GM18867 (cell line): ENCODE measurements around the gene KCNQ1.

Experiments used
- ATAC-seq: cut with Tn5 transposase; IDR thresholded peaks from one replicate; pipeline ENCODE4 v1.9.1; 2021; ENCODE audit warnings: mild to moderate bottlenecking, moderate library complexity; ENCODE audit not compliant: unreplicated experiment

Gene KCNQ1

DNA sequence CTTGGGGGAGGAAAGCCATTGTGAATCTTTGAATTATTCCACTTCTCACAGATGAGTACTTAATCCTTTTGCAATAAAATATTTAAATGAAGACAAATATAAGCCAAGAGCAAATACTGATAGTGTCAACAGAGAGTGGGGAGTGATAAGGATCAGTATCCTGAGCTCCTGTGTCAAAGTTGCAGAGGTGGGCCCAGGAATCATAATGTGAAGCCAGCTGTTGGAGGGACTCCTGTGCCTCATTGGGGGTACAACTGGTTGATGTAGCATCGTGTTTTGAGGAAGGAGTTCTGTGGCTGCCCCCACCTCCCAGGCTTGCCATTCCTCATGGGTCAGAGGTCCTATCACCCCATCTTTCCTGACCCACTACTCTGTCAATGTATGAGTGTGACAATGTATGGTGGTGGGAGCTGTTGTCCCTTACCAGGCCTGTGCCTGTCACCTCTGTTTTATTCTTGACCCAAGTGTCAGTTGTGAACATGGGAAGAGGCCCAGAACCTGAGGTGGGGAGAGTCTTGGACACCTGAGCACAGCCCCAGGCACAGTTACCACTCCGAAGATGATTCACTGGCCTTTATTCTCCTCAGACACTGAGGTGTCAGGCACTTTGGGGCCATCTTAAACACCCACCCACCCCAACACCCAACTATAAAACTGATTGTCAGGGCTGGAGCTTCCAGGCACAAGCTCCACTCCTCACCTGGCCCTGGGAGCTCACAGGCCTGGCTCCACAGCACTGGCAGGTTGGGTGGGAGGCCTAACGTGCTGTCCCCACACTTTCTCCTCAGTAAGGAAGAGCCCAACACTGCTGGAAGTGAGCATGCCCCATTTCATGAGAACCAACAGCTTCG lies 216.6 kb downstream of the KCNQ1 start:
- no peak for ATAC-seq

DNA sequence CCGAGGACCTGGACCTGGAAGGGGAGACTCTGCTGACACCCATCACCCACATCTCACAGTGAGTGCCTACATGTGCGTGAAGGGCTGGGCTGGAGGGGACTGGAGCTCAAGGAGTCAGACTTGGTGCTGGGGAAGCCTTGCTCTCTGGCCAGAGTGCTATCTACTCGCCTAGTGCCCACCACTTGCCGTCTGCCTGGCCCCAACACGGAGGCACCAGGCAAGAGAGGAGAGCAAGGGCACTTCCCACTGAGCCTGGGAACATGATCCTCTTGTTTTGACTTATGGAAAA lies 217.2 kb downstream of the KCNQ1 start:
- ATAC-seq = no peak

DNA sequence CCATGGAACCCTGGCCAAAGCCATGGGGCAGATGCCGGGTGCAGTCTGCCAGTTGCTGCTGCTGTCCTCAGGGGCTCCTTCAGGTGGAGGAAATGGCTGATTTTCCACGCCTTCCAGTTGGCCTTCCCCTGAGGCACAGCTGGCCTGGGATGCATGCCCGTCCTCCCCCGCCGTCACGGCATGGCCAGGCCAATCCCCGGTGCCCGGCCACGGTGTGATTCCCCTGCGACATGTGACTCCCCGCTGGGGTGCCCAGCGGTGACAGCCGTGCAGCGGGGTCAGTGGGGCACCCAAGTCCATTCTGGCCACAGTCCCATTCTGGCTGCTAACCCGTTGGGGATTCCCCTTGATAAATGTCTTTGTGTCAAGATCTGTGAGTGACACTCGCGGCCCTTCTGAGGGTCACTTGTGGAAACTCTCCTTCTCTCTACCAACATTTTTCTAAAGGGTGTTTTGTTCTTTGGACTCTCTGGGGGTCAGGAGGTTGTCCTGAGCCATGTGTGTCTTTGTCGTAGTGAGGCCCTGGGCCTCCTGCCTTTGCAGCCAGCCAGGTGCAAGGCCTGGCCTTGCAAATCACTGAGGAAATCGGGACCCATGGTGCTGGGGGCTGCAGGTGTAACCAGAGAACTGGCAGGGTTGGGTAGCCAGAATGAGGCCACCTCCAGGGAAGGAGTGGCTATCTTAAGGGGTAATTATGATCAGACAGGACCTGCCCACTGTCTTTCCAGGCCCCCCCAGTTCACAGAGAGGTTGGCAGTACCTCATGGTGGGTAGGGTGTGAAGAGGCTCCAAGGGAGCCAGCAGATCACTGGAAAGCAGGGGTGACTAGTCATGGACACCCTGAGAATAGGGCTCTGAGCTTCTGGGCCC lies 217.9 kb downstream of the KCNQ1 start:
- ATAC-seq = no peak

DNA sequence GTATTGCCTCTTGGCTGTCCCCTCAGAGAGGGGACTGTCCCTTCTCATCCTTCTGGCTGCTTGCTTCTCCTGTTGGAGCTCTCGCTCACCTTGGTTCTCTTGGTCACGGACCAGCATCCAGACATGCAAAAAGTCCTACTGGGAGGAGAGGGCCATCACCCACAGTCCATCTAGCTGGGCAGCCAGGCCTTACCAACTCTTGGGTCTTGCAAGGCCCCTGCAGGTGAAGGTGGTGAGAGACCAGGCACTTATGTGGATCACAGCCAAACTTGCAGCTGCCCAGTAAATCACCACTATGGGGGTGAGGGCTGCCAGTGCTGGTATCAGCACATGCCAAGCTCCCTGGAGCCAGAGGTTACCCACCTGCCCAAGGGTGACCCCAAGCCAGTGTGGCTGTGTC lies 218.7 kb downstream of the KCNQ1 start:
- no peak for ATAC-seq

DNA sequence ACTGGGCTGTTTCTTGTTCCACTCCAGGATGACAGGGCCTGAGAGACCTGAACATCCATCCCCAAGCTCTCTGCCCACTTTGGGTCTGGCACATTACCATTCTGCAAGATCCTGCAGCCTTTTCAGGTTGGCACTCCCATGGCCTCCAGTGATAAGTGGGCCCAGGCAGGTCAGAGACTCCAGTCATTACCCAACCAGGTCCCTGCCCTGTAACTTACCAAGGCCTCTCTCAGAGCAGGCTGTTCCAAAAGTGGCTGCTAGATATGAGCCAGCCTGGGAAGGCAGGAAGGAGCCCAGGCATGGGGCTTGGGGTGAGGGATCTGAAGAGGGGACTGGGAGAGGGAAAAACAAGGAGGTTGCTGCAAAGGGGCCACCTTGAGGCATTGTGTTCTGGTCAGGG lies 219.1 kb downstream of the KCNQ1 start:
- no peak for ATAC-seq

DNA sequence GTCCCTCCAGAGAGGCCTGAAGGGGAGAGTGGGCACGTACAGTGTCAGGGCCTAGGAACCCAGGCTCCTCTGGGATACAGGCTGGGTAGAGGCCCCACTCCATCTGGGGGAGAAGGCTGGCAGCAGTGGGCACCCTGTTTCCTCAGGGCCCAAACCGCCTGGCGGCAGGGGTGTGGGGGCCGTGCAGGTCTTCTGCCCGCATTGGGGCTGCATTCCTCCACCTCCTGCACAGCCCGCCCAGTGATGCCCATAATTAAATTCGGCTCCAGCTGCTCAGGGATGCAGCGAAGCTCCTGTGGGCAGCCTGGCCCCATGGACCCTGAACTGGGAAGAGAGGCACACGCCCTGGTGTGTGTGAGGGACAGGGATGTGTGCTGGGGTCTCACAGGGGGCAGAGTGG lies 219.6 kb downstream of the KCNQ1 start:
- no peak for ATAC-seq

DNA sequence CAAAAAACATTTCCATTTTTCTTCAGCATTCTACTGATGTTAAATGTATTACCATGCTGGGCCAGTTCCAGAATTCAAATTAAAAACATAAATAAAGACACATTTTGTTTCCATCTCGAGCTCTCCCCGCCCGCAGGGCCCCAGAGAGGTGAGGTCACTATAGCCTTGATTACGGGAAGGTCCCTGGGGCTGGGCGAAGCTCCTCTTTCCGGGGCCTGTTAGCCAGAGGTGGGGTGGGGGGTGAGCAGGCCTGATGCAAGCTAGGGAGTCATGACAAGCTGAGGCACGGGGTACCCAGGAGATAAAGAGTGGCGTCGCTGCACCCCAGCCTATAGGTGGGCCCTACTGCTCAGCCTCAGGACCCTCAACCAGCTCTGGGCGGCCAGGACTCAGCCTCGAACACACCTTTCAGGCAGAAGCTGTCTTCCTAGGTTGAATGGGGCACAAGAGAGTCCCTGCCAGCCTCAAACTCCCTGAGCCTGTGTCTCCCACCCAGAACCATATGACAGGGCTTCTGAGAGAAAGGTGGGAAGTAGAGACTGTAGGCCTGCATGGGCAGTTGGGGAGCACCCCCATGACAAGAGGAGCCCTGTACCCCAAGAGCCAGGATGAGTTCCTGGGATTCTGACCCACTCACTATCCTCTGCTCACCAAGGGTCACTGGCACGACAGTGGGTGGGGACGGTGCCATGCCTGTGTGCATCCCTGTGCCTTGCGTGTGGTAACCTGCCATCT lies 220.2 kb downstream of the KCNQ1 start:
- no peak for ATAC-seq

DNA sequence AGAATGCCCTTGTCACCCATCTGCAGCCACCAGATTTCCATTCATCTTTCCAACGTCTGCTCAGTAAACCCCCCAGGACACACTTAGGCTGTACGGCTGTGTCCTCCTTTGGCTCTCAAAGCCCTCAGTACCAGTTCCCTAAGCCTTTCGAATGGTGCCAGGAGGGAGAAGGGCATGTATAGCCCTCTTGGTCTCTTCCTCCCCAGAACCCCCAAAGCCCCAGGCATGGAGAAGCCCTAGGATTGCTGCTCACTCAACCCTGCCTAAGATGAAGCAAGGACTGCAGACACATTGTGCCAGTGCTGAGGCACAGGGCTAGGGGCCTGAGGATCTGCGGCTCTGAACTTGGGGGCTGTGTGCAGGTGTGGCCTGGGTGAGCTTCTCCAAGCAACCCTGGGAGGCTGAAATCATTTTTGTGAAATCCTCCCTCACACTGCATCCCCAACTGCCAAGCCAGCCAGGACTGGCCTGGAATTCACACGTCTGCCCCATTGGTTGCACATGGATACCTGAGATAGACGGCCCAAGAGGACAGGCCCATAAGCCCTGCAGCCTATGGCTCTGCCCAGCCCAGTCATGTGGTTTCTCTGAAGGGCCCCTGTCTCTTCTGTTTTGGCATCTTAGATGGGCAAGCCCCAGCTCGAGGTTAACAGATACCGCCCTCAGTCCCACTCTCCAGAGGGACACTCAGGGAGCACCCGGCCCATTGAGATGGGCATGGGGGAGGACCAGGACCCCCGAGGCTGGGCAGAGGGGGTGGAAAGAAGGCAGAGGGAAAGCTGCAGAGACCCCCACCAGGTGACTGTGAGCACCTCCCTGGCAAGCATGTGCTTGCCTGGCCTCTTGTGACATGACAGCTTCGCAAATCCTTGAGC lies 221.0 kb downstream of the KCNQ1 start:
- ATAC-seq = no peak

DNA sequence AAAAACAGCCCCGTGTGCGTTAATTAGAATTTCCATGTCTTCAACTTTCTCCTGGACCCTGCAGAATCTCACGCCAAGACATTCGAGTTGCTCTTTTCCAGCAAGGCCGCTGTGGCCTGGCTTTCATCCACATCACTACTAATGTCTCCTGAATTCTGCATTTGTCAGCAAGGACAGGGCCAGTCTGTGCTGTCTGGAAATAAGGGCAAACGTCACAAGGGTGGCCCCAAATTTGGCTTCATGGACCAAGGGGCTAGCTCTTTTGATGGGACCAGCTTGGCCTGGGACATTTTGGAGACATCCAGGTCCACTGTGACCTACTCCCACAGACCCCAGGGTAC lies 221.6 kb downstream of the KCNQ1 start:
- ATAC-seq = no peak

DNA sequence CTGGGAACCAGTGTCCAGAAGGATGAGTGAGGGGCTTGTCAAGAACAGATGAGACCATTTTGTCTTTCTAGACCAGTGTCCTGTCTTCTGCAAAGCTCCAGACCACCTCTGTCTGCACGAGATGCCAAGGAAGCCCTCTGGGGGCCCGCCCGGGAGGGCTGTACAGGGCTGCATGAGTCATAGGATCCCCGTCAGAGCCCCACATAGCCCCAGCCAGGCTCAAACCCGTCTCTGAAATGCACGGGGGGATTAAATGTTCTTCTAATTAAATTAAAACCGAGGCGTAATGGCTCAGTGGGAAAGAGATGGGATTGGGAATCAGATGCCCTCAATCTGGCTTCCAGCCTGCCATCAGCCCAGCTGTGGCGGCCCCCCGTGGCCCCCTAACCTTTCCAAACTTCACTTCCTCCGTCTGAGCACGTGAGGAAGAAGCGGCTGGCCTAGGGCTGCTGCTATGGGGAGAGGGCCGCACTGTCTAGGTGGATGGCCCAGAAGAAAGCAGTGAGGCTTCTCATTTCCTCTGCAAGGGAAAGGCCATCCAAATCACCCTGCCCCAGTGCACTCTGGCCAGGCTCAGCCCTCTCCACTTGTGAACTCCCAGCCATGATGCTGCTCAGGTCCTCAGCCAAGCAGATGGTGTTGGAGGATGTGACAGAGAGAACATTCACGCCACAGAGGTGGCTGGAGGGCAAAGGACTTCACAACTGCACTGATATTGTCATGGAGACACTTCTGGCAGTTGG lies 222.2 kb downstream of the KCNQ1 start:
- no peak for ATAC-seq

DNA sequence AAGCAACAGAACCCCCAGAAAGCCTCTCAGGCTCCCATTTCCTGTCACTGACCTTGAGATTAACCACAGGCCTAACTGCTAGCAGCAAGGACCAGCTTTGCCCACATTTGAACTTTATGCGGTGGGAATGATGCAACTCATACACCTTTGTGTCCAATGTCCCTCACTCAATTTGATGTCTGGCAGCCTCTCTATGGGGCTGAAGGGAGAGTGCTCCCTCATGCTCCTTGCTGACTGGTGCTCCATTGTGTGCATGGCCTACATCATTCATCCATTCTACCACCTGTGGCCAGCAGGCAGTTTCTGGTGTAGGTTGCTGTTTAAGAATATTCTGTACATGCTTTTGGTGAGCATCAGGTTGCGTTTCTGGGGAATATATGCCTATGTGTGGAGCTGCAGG lies 223.1 kb downstream of the KCNQ1 start:
- no peak for ATAC-seq

DNA sequence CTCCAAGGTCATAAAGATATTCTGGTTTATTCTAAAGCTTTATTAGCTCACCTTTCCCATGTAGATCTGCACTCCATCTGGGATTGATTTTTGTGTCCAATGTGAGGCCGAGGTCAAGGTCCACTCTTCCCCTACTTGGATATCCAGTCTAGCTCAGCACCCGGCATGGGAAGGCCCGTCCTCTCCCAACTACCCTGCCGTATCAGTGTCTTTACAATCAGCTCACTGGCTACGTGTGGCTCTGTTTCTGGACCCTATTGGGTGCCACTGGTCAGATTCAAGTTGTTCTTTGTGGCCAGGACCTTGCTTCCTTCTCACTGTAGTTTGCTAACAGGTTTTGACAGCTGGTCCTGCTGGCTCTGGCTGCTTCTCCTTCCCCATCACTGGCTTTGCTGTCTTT lies 224.1 kb downstream of the KCNQ1 start:
- ATAC-seq = no peak

DNA sequence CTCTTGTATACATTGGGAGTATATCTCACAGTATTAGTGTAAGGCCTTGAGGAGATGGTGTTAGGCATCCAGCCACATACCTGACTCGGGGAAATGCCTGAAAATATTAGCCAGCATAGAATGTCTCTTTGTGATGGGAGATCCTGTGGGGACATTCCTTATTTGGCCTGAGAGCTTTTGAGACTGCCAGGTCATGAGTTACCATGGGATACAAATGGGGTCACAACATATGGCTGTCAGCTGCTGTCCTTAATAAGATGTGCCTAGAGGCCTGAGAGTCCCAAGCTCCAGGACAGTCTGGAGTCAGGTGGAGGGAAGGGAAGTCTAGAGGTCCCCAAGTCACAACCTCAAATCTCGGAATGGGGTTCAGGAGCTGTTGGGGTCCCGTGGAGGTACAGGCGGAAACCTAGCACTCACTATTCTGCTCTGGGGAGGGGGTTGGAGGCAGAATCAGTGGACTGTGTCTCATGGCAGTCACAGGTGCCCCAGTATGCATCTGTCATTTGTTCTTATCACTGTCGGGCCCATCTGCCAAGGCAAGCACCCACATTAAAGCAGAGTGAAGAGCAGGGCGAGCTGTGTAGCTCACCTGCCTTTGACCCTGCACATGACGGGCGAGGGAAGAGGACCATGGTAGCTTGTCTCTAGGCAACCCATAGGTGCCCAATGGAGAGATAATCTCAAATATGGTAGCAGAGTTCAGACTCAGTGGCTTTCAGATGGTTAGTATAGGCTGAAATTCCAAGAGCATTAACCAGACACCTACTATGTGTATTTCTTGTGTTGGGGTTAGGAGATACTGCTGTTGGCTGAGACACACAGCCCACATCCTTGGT lies 225.0 kb downstream of the KCNQ1 start:
- ATAC-seq = no peak

DNA sequence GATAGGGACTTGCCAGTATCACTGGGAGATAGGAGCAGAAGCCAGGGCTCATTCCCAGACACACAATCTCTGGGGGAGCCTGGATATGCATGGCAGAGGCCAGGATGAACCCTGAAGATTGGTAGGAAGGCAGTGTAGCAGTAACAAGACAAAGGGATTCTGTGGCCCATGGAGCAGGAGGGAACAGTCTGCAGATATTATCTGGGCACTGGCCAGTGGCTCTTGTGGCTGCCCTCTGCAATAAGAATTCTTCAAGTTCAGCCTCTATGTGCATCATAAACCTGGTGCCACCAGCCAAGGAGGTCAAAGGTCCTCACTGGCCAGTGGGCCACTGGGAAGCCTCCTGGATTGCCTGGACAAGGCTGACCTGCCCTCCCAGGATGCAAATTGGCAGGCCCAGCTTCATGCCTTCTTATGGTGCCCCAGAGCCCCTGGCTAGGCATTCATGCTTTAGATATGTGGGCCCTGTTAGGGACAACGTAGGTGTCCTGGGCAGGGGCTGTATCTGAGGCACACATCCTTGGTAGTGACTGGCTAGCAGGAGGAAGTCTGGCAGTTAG lies 225.8 kb downstream of the KCNQ1 start:
- ATAC-seq = no peak

DNA sequence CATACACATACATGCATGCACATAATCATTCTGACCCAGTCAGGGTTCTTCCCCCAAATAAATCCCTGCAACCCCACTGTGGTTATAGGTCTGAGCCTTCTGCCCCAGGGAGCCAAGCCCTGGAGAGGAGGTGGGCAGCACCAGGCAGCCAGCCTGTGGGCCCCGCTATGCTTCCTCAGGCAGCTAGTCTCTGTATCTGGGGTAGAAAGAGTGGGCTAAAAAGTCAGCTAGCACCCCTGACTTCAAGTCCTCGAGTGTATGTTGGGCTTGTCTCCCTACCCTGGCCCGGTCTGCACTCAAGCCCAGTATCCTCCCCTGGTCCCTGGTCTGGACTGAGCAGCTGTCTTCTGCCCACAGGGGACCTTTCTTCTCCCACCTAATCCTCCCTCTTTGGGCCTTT lies 226.9 kb downstream of the KCNQ1 start:
- ATAC-seq = no peak

DNA sequence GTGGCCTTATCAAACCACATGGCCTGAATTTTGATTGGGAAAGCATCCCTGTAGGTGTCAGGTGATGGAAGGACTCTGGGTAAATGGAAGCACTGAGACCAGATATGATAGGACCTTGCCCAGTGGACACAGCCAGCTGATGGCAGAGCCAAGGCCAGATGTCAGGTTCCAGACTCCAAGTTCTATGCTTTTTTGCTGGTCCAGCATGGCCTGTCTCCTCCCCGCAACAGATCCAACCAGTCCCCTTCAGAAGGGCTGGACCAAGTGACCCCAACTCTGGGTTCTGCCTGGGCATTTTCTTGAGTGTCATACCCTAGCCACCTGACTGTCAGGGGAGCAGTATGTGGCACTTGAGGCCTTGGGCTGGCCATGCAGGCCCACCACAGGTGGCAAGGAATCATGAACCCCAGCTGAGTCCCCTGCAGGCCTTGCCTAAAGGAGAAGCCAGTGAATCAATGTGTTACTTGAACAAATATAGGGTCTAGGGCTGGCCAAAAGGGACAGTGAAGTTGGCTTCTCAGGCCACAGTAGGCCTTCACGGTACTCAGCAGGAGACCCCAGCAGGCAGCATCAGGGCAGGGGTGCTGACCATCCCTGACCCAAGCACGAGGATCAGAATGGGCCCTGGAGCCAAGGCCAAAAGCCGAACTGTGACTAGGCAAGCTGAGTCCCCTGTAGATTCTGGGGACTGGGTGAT lies 227.9 kb downstream of the KCNQ1 start:
- ATAC-seq = no peak

DNA sequence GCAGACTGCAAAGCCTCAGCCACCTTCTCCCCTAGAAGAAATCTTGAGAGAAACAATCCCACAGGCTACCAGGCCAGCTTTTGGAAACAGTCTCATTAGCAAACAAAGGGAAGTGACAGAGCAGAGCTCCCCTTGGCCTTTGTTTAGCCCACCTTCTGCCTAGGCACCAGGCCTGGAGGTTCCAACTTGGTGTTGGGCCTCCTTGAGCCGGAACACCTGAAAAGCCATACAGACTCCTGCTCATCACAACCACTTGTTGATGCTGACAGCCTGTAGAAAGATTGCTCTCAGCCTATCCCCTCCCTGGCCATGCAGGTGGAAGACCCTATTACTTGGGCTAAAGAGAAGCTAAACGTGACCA lies 228.4 kb downstream of the KCNQ1 start:
- ATAC-seq = no peak

DNA sequence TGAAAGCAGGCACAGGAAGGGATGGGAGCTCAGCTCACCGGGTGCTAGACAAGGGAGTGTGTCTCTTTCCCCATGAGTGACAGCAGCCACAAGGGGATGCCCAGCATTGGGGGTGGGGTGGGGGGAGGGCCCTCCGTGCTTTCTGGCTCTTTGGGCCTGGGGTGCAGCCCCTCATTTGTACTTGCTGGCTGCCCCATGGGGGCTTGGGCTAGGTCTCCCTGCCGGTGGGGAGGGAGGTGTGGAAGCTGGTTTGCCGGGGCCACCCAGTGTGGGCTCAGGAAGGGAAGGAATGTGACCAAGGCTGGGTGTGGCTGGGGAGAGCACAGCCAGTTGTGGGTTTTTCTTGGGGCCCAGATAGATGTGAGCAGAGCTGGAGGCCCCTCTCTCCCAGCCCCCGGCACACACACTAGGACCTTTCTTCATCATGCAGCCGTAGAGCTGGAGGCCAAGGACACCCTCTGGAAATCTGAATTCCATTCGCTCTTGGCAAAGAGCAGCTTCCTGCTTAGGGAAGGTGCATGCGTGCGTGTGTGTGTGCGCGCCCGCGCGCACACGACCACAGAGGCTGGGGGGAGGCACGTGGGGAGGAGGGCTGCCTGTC lies 229.2 kb downstream of the KCNQ1 start:
- no peak for ATAC-seq
